Smooth muscle cell (in vitro differentiated cells): ENCODE data around the gene HLA-DMA. TPM values are rescaled to one million over a fixed set of nuclear protein-coding genes. Genes with fewer than 3 reads are reported as not detected.

Experiments
- DNase-seq: peaks from one replicate; lab custom pipeline; 2025; ENCODE audit not compliant: unreplicated experiment; lab: John Stamatoyannopoulos, UW
- H2AFZ ChIP-seq: fragments of 200-600 bp; sonication (generic); 2 replicates; pipeline ENCODE4 v1.6.0; 2016; ENCODE audit warnings: antibody characterized with exemption, low read depth, mild to moderate bottlenecking
- H3F3A ChIP-seq: fragments of 200-600 bp; sonication (generic); 2 replicates; pipeline ENCODE4 v1.6.0; 2017; ENCODE audit warnings: antibody characterized with exemption, low read depth
- H3K27ac ChIP-seq: fragments of 200-600 bp; sonication (generic); 2 replicates; pipeline ENCODE4 v1.5.1; 2016; ENCODE audit warnings: low read depth, mild to moderate bottlenecking
- H3K27me3 ChIP-seq: fragments of 200-600 bp; sonication (generic); 2 replicates; pipeline ENCODE4 v1.6.1; 2016; ENCODE audit warnings: low read depth, mild to moderate bottlenecking
- H3K36me3 ChIP-seq: fragments of 200-600 bp; sonication (generic); 2 replicates; pipeline ENCODE4 v1.5.1; 2016; ENCODE audit warnings: low read depth
- H3K4me1 ChIP-seq: fragments of 200-600 bp; sonication (generic); 2 replicates; pipeline ENCODE4 v1.5.1; 2016; ENCODE audit warnings: low read depth
- H3K4me2 ChIP-seq: fragments of 200-600 bp; sonication (generic); 2 replicates; pipeline ENCODE4 v1.6.0; 2016; ENCODE audit warnings: mild to moderate bottlenecking
- H3K4me3 ChIP-seq: fragments of 200-600 bp; sonication (generic); 2 replicates; pipeline ENCODE4 v1.5.1; 2016; ENCODE audit warnings: mild to moderate bottlenecking
- H3K79me2 ChIP-seq: fragments of 200-600 bp; sonication (generic); 2 replicates; pipeline ENCODE4 v1.6.0; 2016; ENCODE audit warnings: low read depth, mild to moderate bottlenecking
- H3K9ac ChIP-seq: fragments of 200-600 bp; sonication (generic); 2 replicates; pipeline ENCODE4 v1.6.0; 2016; ENCODE audit warnings: low read depth
- H3K9me3 ChIP-seq: fragments of 200-600 bp; sonication (generic); replicated peaks from 2 replicates; pipeline ENCODE4 v1.5.1; 2016; ENCODE audit warnings: low read depth
- H4K20me1 ChIP-seq: fragments of 200-600 bp; sonication (generic); 2 replicates; pipeline ENCODE4 v1.6.0; 2016; ENCODE audit warnings: low read depth
- CTCF ChIP-seq: fragments of 200-600 bp; sonication (generic); IDR thresholded peaks from 2 replicates; pipeline ENCODE4 v1.5.1; 2017; ENCODE audit warnings: borderline replicate concordance, mild to moderate bottlenecking, antibody characterized with exemption; ENCODE audit not compliant: insufficient read depth, poor library complexity, severe bottlenecking
- WGBS: methylation state at CpG from one replicate; pipeline ENCODE4 v1.1.7; 2016; ENCODE audit warnings: low lambda C conversion rate; 5-methylcytosine and 5-hydroxymethylcytosine counted together
- polyA plus RNA-seq: library from polyadenylated mRNA; unstranded; fragments of >200 nt; fragmentation: Nextera tagmentation; extraction: Ambion mirVana; gene quantifications from 2 replicates; pipeline ENCODE4 v1.2.1, GENCODE V29; 2016
- total RNA-seq: library from RNA; depleted of rRNA; stranded (reverse); fragments of >200 nt; gene quantifications from 2 replicates; pipeline ENCODE4 v1.2.3, GENCODE V29; 2014

HLA-DMA gene
- total and polyA plus RNA-seq, 2 experiments from 2014 or later, result 3.1 to 4.0 TPM

GRCh38 chr6:32912951-32913350 lies 39.9 kb downstream of the HLA-DMA start:
- 41% methylated on average over 1 of the region's 1 CpG for WGBS
- Histone ChIP-seq H3F3A (no peaks in the 10 kb centered on the region), H2AFZ (no peak overlapping the region), H3K4me2 (no peak overlapping the region), H3K36me3 (no peaks in the 10 kb centered on the region), H3K4me3 (no peak overlapping the region), H3K9me3 (no peaks in the 10 kb centered on the region), H3K9ac (no peak overlapping the region), H3K4me1 (no peaks in the 10 kb centered on the region), H3K79me2 (no peaks in the 10 kb centered on the region), H3K27me3 (peaks cover 60% of the 10 kb centered on the region), H4K20me1 (no peaks in the 10 kb centered on the region), H3K27ac (no peak overlapping the region)
- DNase-seq, result no peak
- no peak for TF ChIP-seq CTCF

DNA sequence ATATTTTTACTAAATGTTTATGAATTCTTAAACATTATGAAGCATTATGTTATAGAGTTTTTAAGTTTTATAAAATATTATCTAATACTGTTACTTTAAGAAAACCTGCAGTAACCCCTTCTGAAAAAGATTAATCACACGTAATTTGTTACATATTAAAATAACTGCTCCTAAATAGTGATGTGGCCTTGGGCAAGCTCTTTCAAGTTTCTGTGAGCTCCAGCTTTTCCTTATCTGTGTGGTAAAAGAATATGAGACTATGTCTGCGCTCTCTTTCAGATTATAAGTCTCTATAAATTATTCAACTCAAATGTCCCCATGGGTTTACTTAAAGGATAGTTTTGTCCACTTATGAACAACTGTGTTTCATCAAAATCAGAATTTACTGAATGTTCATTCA lies 44.0 kb downstream of the HLA-DMA start:
- Histone ChIP-seq H3K9ac (no peak overlapping the region), H4K20me1 (no peaks in the 10 kb centered on the region), H3K27me3 (peaks cover 25% of the 10 kb centered on the region), H3K9me3 (no peaks in the 10 kb centered on the region), H3K4me2 (no peak overlapping the region), H2AFZ (no peak overlapping the region), H3K27ac (no peak overlapping the region), H3K4me3 (no peak overlapping the region), H3F3A (no peaks in the 10 kb centered on the region), H3K4me1 (no peaks in the 10 kb centered on the region), H3K79me2 (no peaks in the 10 kb centered on the region), H3K36me3 (no peaks in the 10 kb centered on the region)
- TF ChIP-seq CTCF, result no peak
- 80% methylated on average over 2 of the region's 2 CpGs for WGBS
- DNase-seq, result no peak

GRCh38 chr6:32906539-32906938 lies 46.4 kb downstream of the HLA-DMA start:
- Histone ChIP-seq H3K4me1 (no peaks in the 10 kb centered on the region), H4K20me1 (no peaks in the 10 kb centered on the region), H3K27ac (no peak overlapping the region), H3K9me3 (no peaks in the 10 kb centered on the region), H3K9ac (no peak overlapping the region), H3K4me2 (no peak overlapping the region), H3F3A (no peaks in the 10 kb centered on the region), H2AFZ (no peak overlapping the region), H3K79me2 (no peaks in the 10 kb centered on the region), H3K27me3 (peaks cover 11% of the 10 kb centered on the region), H3K36me3 (no peaks in the 10 kb centered on the region), H3K4me3 (no peak overlapping the region)
- no peak for DNase-seq
- 66% methylated on average over 1 of the region's 1 CpG for WGBS
- TF ChIP-seq CTCF, result no peak

DNA sequence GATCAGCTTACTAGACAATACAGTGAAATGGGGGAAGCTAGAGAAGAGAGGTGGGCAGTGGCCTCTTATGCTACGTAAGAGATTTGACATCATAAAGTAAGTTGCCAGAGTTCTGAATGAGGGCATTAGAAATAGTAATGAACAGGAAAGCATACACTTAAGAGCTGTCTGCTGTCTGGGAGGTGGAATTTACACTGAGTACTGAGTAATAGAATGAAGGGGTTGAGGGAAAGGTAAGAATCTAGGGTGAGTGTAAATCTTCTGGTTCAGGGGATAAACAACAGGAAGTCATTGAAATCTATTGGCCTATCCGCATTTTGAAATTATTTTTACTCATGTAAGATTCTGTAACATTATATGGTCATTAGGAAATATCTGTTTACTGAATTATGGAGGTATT lies 47.8 kb downstream of the HLA-DMA start:
- Histone ChIP-seq H3K27me3 (peaks cover 3% of the 10 kb centered on the region), H3K9me3 (no peaks in the 10 kb centered on the region)
- 93% methylated on average over 2 of the region's 2 CpGs for WGBS

More for the DNA sequence above, 47.8 kb downstream of the HLA-DMA start:
- Histone ChIP-seq H4K20me1 (no peaks in the 10 kb centered on the region), H3K36me3 (no peaks in the 10 kb centered on the region), H3K79me2 (no peaks in the 10 kb centered on the region), H3K27ac (no peak overlapping the region), H3K4me1 (no peaks in the 10 kb centered on the region), H2AFZ (no peak overlapping the region), H3K9ac (no peak overlapping the region), H3F3A (no peaks in the 10 kb centered on the region), H3K4me3 (no peak overlapping the region), H3K4me2 (no peak overlapping the region)
- DNase-seq, result no peak
- TF ChIP-seq CTCF, result no peak
